Activated CD4-positive, alpha-beta memory T cell treated with anti-CD3 and anti-CD28 coated beads for 36 hours (primary cell): ENCODE measurements around the gene VWF. TPM values are rescaled to one million over a fixed set of nuclear protein-coding genes. Genes with fewer than 3 reads are reported as not detected.

Experiments
- CTCF ChIA-PET: fragments of 350-600 bp; sonication (Branson Sonifier 250); formaldehyde crosslinking; loops from one replicate; lab custom pipeline; 2021; ENCODE audit warnings: antibody characterized with exemption, inconsistent platforms; lab: Charles Lee
- POLR2A ChIA-PET: fragments of 350-600 bp; sonication (Branson Sonifier 250); formaldehyde crosslinking; loops from one replicate; lab custom pipeline; 2021; ENCODE audit warnings: antibody characterized with exemption; lab: Charles Lee
- DNase-seq: peaks from one replicate; pipeline ENCODE4 v3.0.0-alpha.2; 2020
- H3K27ac Mint-ChIP-seq: one replicate; pipeline ENCODE4 v1.8.0; 2021; ENCODE audit warnings: mixed read lengths
- H3K27me3 Mint-ChIP-seq: one replicate; pipeline ENCODE4 v1.8.0; 2021; ENCODE audit warnings: mixed read lengths
- H3K36me3 Mint-ChIP-seq: one replicate; pipeline ENCODE4 v1.8.0; 2021; ENCODE audit warnings: mixed read lengths
- H3K4me1 Mint-ChIP-seq: one replicate; pipeline ENCODE4 v1.8.0; 2021; ENCODE audit warnings: low read depth, mixed read lengths
- H3K4me3 Mint-ChIP-seq: one replicate; pipeline ENCODE4 v1.8.0; 2021; ENCODE audit warnings: mild to moderate bottlenecking, mixed read lengths
- H3K9me3 Mint-ChIP-seq: one replicate; pipeline ENCODE4 v1.8.0; 2021; ENCODE audit warnings: mixed read lengths
- intact Hi-C: fragments of 100-400 bp; cut with micrococcal nuclease; formaldehyde crosslinking; loops from one replicate; pipeline ENCODE4 v1.15.1; 2023
- total RNA-seq, 2 experiments: library from RNA; stranded (reverse); gene quantifications; one replicate each; pipeline ENCODE4 v1.2.3, GENCODE V29; 2021

The VWF gene
- total RNA-seq, 2 experiments from 2014 or later, result not detected

GRCh38 chr12:5905757-5906156, 218.7 kb downstream of the VWF start:
- intact Hi-C loops, result no loop called here
- H3K27ac Mint-ChIP-seq, result no peak overlapping the region
- peaks cover 4% of the 10 kb centered on the region for H3K27me3 Mint-ChIP-seq

DNA sequence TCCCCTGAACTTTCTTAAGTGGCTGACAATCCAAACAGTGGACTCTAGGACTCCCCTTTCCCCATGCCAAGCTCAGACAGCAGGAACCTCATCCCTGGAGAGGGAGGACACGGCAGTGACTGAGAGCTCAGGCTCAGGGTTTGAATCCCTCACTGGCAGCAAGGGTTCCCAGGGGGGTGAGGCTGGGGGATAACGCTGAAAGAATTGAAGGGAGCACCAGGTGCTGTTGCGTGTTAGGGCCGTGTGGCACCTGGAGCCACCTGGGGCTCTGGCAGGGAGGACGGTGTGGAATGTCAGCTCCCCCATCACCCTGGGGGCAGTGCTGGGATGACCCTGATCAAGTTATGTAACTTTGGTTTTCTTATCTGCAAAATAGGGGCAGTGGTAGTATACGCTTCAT, 219.5 kb downstream of the VWF start:
- H3K27ac Mint-ChIP-seq, result no peak overlapping the region
- H3K36me3 Mint-ChIP-seq, result no peaks in the 10 kb centered on the region
- intact Hi-C loops, result no loop called here
- H3K4me1 Mint-ChIP-seq, result no peaks in the 10 kb centered on the region
- H3K27me3 Mint-ChIP-seq, result peaks cover 7% of the 10 kb centered on the region
- DNase-seq, result no peak
- no peak overlapping the region for H3K4me3 Mint-ChIP-seq
- no peaks in the 10 kb centered on the region for H3K9me3 Mint-ChIP-seq
- CTCF ChIA-PET, result no interaction called here
- POLR2A ChIA-PET, result no interaction called here

More at GRCh38 chr12:5905757-5906156, 218.7 kb downstream of the VWF start:
- DNase-seq, result no peak
- Mint-ChIP-seq H3K36me3 (no peaks in the 10 kb centered on the region), H3K9me3 (no peaks in the 10 kb centered on the region), H3K4me1 (no peaks in the 10 kb centered on the region), H3K4me3 (no peak overlapping the region)
- ChIA-PET CTCF (no interaction called here), POLR2A (no interaction called here)

DNA sequence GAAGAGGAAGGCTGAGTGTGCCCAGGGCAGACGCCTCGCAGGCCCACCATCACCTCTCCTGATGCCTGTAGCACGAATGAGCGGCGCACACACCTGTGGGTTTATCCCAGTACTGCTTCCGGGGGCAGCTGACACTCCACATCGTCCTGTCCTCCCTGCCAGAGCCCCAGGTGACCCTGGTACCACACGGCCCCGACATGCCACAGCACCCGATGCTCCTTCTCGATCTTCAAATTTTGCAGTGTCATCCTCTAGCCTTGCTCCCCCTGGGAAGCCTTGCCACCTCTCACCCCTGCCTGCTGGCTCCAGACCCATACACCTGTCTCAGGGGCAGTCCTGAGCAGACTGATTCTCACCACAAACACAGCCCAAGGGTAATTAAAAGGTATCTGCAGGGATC, 220.0 kb downstream of the VWF start:
- intact Hi-C loops, result no loop called here
- Mint-ChIP-seq H3K27me3 (peaks cover 7% of the 10 kb centered on the region), H3K27ac (no peak overlapping the region), H3K36me3 (no peaks in the 10 kb centered on the region), H3K4me3 (no peak overlapping the region), H3K9me3 (no peaks in the 10 kb centered on the region), H3K4me1 (no peaks in the 10 kb centered on the region)
- ChIA-PET CTCF (no interaction called here), POLR2A (no interaction called here)
- no peak for DNase-seq

DNA sequence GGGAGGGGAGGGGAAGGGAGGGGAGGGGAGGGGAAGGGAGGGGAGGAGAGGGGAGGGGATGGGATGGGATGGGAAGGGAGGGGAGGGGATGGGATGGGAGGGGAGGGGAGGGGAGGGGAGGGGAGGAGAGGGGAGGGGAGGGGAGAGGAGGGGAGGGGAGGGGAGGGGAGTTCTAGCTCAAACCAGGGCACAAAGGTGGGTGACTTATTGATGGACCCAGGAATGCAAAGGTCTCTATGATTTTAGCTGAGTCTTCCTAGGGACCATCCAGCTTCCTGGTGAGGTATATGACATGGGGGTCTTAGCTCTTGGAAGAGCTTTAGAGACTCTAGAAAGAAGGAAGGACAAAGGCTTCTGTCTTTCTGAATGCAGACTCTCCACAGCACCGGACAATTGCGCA, 221.7 kb downstream of the VWF start:
- peaks cover 7% of the 10 kb centered on the region for H3K27me3 Mint-ChIP-seq
- H3K36me3 Mint-ChIP-seq, result no peaks in the 10 kb centered on the region
- DNase-seq, result no peak
- H3K9me3 Mint-ChIP-seq, result no peaks in the 10 kb centered on the region
- H3K27ac Mint-ChIP-seq, result no peak overlapping the region
- H3K4me3 Mint-ChIP-seq, result no peak overlapping the region
- ChIA-PET CTCF (no interaction called here), POLR2A (no interaction called here)
- no peaks in the 10 kb centered on the region for H3K4me1 Mint-ChIP-seq
- intact Hi-C loops, result no loop called here

DNA sequence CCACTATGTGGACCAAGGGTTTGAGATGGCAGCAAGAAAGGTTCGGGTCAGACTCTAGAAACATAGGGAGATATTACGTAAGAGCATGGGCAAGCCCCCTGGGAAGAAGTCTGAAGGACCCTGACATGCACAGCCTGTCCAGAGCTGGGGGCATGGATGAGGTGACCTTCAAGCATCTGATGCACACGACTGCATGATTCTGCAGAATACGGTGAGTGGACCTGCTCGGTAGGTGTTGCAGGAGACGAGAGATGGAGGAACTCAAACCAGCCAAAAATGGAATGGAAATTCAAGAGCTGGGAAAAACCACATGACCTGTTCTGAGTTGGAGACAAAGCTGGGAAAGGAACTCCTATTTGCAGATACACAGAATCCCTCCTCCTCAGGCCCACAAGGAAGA, 223.1 kb downstream of the VWF start:
- POLR2A ChIA-PET, result no interaction called here
- CTCF ChIA-PET, result no interaction called here
- Mint-ChIP-seq H3K27ac (no peak overlapping the region), H3K36me3 (no peaks in the 10 kb centered on the region), H3K4me3 (no peak overlapping the region), H3K27me3 (peaks cover 7% of the 10 kb centered on the region), H3K4me1 (no peaks in the 10 kb centered on the region), H3K9me3 (no peaks in the 10 kb centered on the region)
- intact Hi-C loops, result no loop called here
- DNase-seq, result no peak

DNA sequence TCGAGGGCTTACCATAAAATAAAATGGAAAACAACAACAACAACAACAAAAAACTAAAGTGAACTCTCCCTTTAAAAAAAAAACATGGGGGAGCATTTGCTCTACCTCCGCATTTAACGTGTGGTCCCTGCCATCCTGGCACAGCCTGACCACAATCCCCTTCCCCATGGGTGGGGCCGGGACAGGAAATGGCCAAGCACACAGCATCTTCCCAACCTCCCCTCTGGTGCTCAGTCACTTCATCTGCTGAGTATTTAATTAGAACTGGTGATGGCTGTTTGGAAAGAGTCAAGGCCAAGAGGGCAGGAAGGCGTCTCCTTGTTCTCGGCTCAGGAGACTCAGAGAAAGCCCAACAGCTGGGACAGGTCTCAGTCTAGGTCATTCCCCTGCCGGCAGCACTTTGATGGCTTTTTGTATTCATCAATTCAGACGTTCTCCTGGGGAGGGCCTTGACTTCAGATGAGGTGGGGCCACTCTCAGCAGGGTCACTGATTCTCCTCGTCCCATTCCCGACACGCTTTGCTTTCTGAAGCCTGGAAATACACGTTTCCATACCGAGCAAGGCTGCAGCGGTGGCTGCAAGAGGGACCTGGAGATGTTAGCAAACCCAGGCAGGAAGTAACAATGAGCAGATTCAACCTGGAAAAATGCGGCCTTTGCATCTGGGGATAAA, 223.8 kb downstream of the VWF start:
- Mint-ChIP-seq H3K36me3 (no peaks in the 10 kb centered on the region), H3K27ac (no peak overlapping the region), H3K27me3 (peaks cover 8% of the 10 kb centered on the region), H3K9me3 (no peaks in the 10 kb centered on the region), H3K4me3 (no peak overlapping the region), H3K4me1 (no peaks in the 10 kb centered on the region)
- DNase-seq, result no peak
- CTCF ChIA-PET, result no interaction called here
- POLR2A ChIA-PET, result no interaction called here
- intact Hi-C loops, result no loop called here

GRCh38 chr12:5900076-5900475, 224.4 kb downstream of the VWF start:
- H3K9me3 Mint-ChIP-seq, result no peaks in the 10 kb centered on the region
- H3K27me3 Mint-ChIP-seq, result peaks cover 14% of the 10 kb centered on the region
- ChIA-PET CTCF (no interaction called here), POLR2A (no interaction called here)
- no peak overlapping the region for H3K27ac Mint-ChIP-seq
- intact Hi-C loops, result no loop called here
- no peaks in the 10 kb centered on the region for H3K4me1 Mint-ChIP-seq
- H3K36me3 Mint-ChIP-seq, result no peaks in the 10 kb centered on the region
- no peak for DNase-seq
- no peak overlapping the region for H3K4me3 Mint-ChIP-seq

- H3K4me1 Mint-ChIP-seq, result no peaks in the 10 kb centered on the region
- DNase-seq, result no peak
- ChIA-PET CTCF (no interaction called here), POLR2A (no interaction called here)
- intact Hi-C loops, result no loop called here
- H3K4me3 Mint-ChIP-seq, result no peak overlapping the region
- no peak overlapping the region for H3K27ac Mint-ChIP-seq
- H3K36me3 Mint-ChIP-seq, result no peaks in the 10 kb centered on the region
- H3K27me3 Mint-ChIP-seq, result peaks cover 16% of the 10 kb centered on the region
- no peaks in the 10 kb centered on the region for H3K9me3 Mint-ChIP-seq
These were observed 224.8 kb downstream of the VWF start for GRCh38 chr12:5899675-5900074.

GRCh38 chr12:5898874-5899273, 225.6 kb downstream of the VWF start:
- H3K27me3 Mint-ChIP-seq, result peaks cover 19% of the 10 kb centered on the region
- no peak overlapping the region for H3K27ac Mint-ChIP-seq
- H3K36me3 Mint-ChIP-seq, result no peaks in the 10 kb centered on the region
- CTCF ChIA-PET, result no interaction called here
- DNase-seq, result no peak
- POLR2A ChIA-PET, result no interaction called here
- H3K4me3 Mint-ChIP-seq, result no peak overlapping the region
- intact Hi-C loops, result no loop called here
- no peaks in the 10 kb centered on the region for H3K9me3 Mint-ChIP-seq
- H3K4me1 Mint-ChIP-seq, result no peaks in the 10 kb centered on the region

Other genes starting within 250 kb of the VWF start
- gene ANO2, start 179.4 kb downstream of the VWF start, total RNA-seq, result not detected
- 1 to 10 TPM; 1.5 to 2.3 TPM for gene CD9, start 75.7 kb upstream of the VWF start, total RNA-seq
- not detected for gene PLEKHG6, start 186.0 kb upstream of the VWF start, total RNA-seq
- gene TNFRSF1A, start 217.4 kb upstream of the VWF start, total RNA-seq, result 10 to 100 TPM; 47.5 to 49.6 TPM